ENCODE data around the gene ALK.

The ALK gene

GRCh38 chr2:29502460-29502911, 418.9 kb downstream of the ALK start:
- Mint-ChIP-seq H3K9me3 (peaks cover 7% of the 10 kb centered on the region), H3K4me3 (no peak overlapping the region), H3K27me3 (peaks cover 25% of the 10 kb centered on the region), H3K27ac (no peak overlapping the region), H3K36me3 (no peaks in the 10 kb centered on the region), H3K4me1 (no peaks in the 10 kb centered on the region)
- no peak for ATAC-seq

DNA sequence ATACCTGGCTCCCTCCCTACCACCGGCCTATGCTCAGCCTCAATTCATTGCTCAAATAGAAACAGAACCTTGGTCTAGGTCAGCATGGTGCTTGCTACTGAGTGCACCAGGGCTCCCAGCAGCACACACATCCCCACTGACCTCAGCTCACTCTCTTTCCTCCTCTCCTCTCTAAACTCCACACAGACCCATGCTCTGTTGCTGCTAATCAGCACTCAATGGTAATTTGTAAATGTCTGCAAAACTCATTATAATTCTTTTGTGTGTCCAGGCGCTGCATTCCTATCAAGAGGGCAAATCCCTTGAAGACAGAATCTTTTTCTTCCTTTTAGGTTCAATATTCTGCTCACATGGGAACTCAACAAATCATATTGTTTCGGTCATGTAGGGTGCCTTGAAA, 424.0 kb downstream of the ALK start:
- ATAC-seq = no peak
- Mint-ChIP-seq H3K4me3 (no peak overlapping the region), H3K36me3 (no peaks in the 10 kb centered on the region), H3K27me3 (no peaks in the 10 kb centered on the region), H3K4me1 (no peaks in the 10 kb centered on the region), H3K9me3 (no peaks in the 10 kb centered on the region), H3K27ac (no peak overlapping the region)

GRCh38 chr2:29496198-29496597, 425.2 kb downstream of the ALK start:
- H3K4me3 Mint-ChIP-seq = no peak overlapping the region
- H3K36me3 Mint-ChIP-seq = no peaks in the 10 kb centered on the region

GRCh38 chr2:29495536-29496060, 425.8 kb downstream of the ALK start:
- Mint-ChIP-seq H3K27ac (no peak overlapping the region), H3K36me3 (no peaks in the 10 kb centered on the region), H3K27me3 (no peaks in the 10 kb centered on the region), H3K9me3 (no peaks in the 10 kb centered on the region), H3K4me1 (no peaks in the 10 kb centered on the region), H3K4me3 (no peak overlapping the region)
- ATAC-seq = no peak

More at GRCh38 chr2:29496198-29496597, 425.2 kb downstream of the ALK start:
- Mint-ChIP-seq H3K4me1 (no peaks in the 10 kb centered on the region), H3K27ac (no peak overlapping the region), H3K27me3 (no peaks in the 10 kb centered on the region), H3K9me3 (no peaks in the 10 kb centered on the region)
- ATAC-seq = no peak

DNA sequence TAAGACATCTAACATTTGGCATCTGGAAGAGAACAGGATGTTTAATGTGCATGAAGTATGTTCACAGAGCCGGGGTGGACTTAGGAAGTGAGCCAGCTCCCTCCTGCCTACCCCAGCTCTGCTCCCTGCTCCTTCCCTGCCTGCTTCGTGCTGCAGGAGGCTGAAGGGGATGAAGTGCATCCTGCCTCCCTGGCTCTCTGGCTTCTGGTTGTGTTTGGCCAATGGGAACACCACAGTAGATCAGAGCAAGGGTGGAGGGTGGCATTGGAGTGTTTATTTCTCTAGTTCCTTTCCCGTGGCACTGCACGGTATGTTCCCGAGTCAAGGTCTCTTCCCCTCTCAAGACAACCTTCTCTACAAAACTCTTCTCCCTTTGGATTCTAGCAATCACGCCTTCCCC, 426.3 kb downstream of the ALK start:
- no peak overlapping the region for H3K27ac Mint-ChIP-seq
- no peaks in the 10 kb centered on the region for H3K27me3 Mint-ChIP-seq
- no peaks in the 10 kb centered on the region for H3K36me3 Mint-ChIP-seq
- no peak for ATAC-seq
- H3K4me3 Mint-ChIP-seq = no peak overlapping the region
- H3K4me1 Mint-ChIP-seq = no peaks in the 10 kb centered on the region
- H3K9me3 Mint-ChIP-seq = no peaks in the 10 kb centered on the region

GRCh38 chr2:29492701-29493100, 428.7 kb downstream of the ALK start:
- Mint-ChIP-seq H3K4me1 (no peaks in the 10 kb centered on the region), H3K9me3 (no peaks in the 10 kb centered on the region), H3K4me3 (no peak overlapping the region), H3K27me3 (no peaks in the 10 kb centered on the region), H3K27ac (no peak overlapping the region), H3K36me3 (no peaks in the 10 kb centered on the region)
- ATAC-seq = no peak

DNA sequence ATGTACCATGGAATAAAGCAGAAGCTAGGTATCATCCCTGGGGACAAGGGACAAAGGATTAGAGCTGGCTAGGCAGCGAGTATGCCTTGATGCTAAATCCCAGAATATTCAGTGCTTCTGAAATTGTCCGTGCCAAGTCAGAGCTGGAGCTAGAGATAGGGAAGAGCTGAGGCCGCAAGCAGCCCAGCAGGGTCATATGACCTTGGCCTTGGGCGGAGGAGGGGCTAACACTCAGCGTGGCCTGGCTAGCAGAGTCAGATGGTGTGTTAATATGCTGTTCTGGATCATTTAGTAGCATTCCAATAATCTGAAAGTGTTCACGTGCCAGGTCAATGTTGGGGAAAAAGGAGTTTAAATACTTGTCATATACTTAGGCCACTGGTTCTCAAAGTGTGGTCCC, 431.3 kb downstream of the ALK start:
- ATAC-seq = no peak
- H3K27me3 Mint-ChIP-seq = no peaks in the 10 kb centered on the region
- H3K4me1 Mint-ChIP-seq = no peaks in the 10 kb centered on the region
- no peaks in the 10 kb centered on the region for H3K36me3 Mint-ChIP-seq
- no peaks in the 10 kb centered on the region for H3K9me3 Mint-ChIP-seq
- no peak overlapping the region for H3K4me3 Mint-ChIP-seq
- H3K27ac Mint-ChIP-seq = no peak overlapping the region

- no peaks in the 10 kb centered on the region for H3K27me3 Mint-ChIP-seq
- no peaks in the 10 kb centered on the region for H3K9me3 Mint-ChIP-seq
- H3K4me1 Mint-ChIP-seq = no peaks in the 10 kb centered on the region
- no peaks in the 10 kb centered on the region for H3K36me3 Mint-ChIP-seq
- no peak overlapping the region for H3K4me3 Mint-ChIP-seq
- no peak overlapping the region for H3K27ac Mint-ChIP-seq
- ATAC-seq = no peak
Measured at GRCh38 chr2:29489568-29489967, 431.8 kb downstream of the ALK start.

GRCh38 chr2:29487967-29488555, 433.3 kb downstream of the ALK start:
- ATAC-seq = no peak
- H3K36me3 Mint-ChIP-seq = no peaks in the 10 kb centered on the region
- H3K4me3 Mint-ChIP-seq = no peak overlapping the region
- H3K27me3 Mint-ChIP-seq = no peaks in the 10 kb centered on the region
- no peak overlapping the region for H3K27ac Mint-ChIP-seq
- H3K9me3 Mint-ChIP-seq = peaks cover 3% of the 10 kb centered on the region
- H3K4me1 Mint-ChIP-seq = no peaks in the 10 kb centered on the region

- ATAC-seq = no peak
- Mint-ChIP-seq H3K27me3 (no peaks in the 10 kb centered on the region), H3K27ac (no peak overlapping the region)
Measured at GRCh38 chr2:29485631-29486030, 435.8 kb downstream of the ALK start.

DNA sequence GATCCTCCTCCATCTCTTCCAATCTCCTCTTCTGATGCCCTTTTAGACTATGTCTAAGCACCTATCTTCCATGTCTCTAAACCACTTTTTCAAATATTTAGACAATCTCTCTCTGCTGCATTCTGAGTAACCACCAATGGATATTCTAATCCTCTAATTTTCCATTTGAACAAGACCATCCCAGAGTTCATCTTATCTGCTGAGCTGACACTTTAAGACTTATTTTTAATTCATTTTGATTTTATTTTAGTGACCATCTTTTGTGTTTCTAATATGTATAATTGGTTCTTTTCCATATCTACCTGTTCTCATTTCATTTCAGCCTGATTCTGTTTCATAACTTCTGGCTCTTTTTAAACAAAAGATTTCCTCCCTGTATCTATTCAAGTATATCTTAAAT, 436.3 kb downstream of the ALK start:
- Mint-ChIP-seq H3K4me3 (no peak overlapping the region), H3K36me3 (no peaks in the 10 kb centered on the region), H3K9me3 (peaks cover 3% of the 10 kb centered on the region), H3K27ac (no peak overlapping the region), H3K27me3 (no peaks in the 10 kb centered on the region), H3K4me1 (no peaks in the 10 kb centered on the region)
- no peak for ATAC-seq

More at GRCh38 chr2:29485631-29486030, 435.8 kb downstream of the ALK start:
- H3K4me3 Mint-ChIP-seq = no peak overlapping the region
- no peaks in the 10 kb centered on the region for H3K4me1 Mint-ChIP-seq
- peaks cover 3% of the 10 kb centered on the region for H3K9me3 Mint-ChIP-seq
- no peaks in the 10 kb centered on the region for H3K36me3 Mint-ChIP-seq

DNA sequence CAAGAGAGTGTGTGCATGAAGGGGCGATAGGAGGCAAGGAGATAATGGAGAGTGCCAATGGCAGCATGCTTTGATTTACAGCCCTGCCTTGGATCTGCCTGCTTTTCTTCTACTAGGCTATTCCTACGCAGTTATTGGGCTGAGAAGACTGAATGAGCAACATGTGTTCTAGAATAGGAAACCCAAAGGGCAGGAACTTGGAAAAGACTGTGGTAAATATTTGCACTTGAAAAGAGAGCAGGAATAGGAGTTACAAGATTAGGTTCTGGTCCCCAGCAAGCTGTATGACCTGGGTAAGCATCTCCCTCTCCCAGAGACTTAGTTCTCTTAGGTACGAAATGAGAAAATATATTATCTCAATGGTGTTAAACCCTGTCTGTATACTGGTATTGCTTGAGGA, 438.5 kb downstream of the ALK start:
- ATAC-seq = no peak
- no peaks in the 10 kb centered on the region for H3K27me3 Mint-ChIP-seq
- no peaks in the 10 kb centered on the region for H3K4me1 Mint-ChIP-seq
- H3K36me3 Mint-ChIP-seq = no peaks in the 10 kb centered on the region
- no peak overlapping the region for H3K4me3 Mint-ChIP-seq
- peaks cover 3% of the 10 kb centered on the region for H3K9me3 Mint-ChIP-seq
- no peak overlapping the region for H3K27ac Mint-ChIP-seq

DNA sequence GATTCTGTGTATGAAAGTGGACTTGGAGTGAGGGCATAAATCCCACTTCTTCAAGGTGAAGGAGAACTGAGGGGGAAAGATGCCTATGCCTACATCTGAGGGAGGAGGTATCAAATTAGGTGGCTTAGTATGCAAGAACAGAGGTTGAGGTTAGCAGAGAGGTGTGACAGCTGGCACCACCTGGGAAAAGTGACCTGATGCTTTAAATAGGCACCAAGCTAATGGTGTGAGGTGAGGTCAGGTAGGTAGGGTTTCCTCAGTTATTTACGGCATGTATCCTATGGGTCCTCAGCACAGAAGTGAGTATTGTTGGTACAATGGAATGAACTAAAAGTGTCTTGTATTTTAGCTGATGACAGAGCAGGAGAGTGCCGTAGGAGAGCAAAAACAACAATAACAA, 439.0 kb downstream of the ALK start:
- H3K9me3 Mint-ChIP-seq = peaks cover 3% of the 10 kb centered on the region
- H3K27ac Mint-ChIP-seq = no peak overlapping the region
- no peak overlapping the region for H3K4me3 Mint-ChIP-seq
- H3K4me1 Mint-ChIP-seq = no peaks in the 10 kb centered on the region
- no peaks in the 10 kb centered on the region for H3K36me3 Mint-ChIP-seq
- H3K27me3 Mint-ChIP-seq = no peaks in the 10 kb centered on the region
- ATAC-seq = no peak

- H3K4me3 Mint-ChIP-seq = no peak overlapping the region
- H3K36me3 Mint-ChIP-seq = no peaks in the 10 kb centered on the region
- peaks cover 6% of the 10 kb centered on the region for H3K27me3 Mint-ChIP-seq
Measured at GRCh38 chr2:29481313-29481712, 440.1 kb downstream of the ALK start.

GRCh38 chr2:29480426-29480825, 441.0 kb downstream of the ALK start:
- Mint-ChIP-seq H3K27ac (no peak overlapping the region), H3K4me3 (no peak overlapping the region), H3K9me3 (peaks cover 3% of the 10 kb centered on the region), H3K27me3 (peaks cover 9% of the 10 kb centered on the region), H3K36me3 (no peaks in the 10 kb centered on the region), H3K4me1 (no peaks in the 10 kb centered on the region)
- peak; percentile 66 for ATAC-seq

More at GRCh38 chr2:29481313-29481712, 440.1 kb downstream of the ALK start:
- Mint-ChIP-seq H3K9me3 (peaks cover 3% of the 10 kb centered on the region), H3K4me1 (no peaks in the 10 kb centered on the region), H3K27ac (no peak overlapping the region)
- no peak for ATAC-seq

DNA sequence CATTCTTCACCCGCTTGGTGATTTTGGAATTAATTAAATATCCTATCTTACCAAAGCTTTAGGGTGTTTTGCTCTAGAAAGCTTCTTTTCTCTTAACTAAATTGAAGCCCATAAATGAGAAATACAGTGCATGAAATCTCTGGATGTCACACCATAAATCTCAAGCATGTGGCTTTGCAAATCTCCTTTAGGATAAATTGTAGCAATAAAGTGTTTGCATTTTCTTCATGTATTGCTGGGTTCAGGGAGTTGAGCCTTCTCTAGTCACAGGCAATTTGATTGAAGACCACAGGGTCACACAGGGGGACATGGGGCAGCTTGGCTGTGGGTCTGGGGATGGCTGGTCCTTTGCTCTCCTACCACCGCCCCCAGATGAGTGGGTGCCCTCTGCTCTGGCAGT, 442.0 kb downstream of the ALK start:
- no peaks in the 10 kb centered on the region for H3K4me1 Mint-ChIP-seq
- H3K27ac Mint-ChIP-seq = no peak overlapping the region
- no peak for ATAC-seq
- no peak overlapping the region for H3K4me3 Mint-ChIP-seq
- peaks cover 3% of the 10 kb centered on the region for H3K9me3 Mint-ChIP-seq
- H3K27me3 Mint-ChIP-seq = peaks cover 9% of the 10 kb centered on the region
- H3K36me3 Mint-ChIP-seq = no peaks in the 10 kb centered on the region
